B cell (primary cell): ENCODE data around the gene IL20RB.

ENCODE experiments used
- CTCF ChIP-seq: fragments of 200-600 bp; IDR thresholded peaks from one replicate; pipeline ENCODE4 v1.8.0; 2022; ENCODE audit warnings: antibody characterized with exemption, mild to moderate bottlenecking
- EZH2 ChIP-seq: IDR thresholded peaks from 2 replicates; pipeline ENCODE4 v1.6.1; 2012; ENCODE audit warnings: borderline replicate concordance, low read depth, mild to moderate bottlenecking, moderate library complexity, low read length; ENCODE audit not compliant: insufficient read depth, poor library complexity, severe bottlenecking

GRCh38 chr3:137039570-137039969, 81.8 kb downstream of the IL20RB start:
- TF ChIP-seq CTCF, result no peak
- no peak for TF ChIP-seq EZH2
